ENCODE data around the gene SPRYD4.

GRCh38 chr12:56425940-56426438, 42.4 kb upstream of the SPRYD4 start:
- no peak for TF ChIP-seq CTCF (IDR thresholded peaks at IDR 0.05)
- no peak for TF ChIP-seq ZFX (IDR thresholded peaks at IDR 0.05; ENCODE audit: borderline replicate concordance)
